Neural progenitor cell (in vitro differentiated cells): ENCODE results near the gene ADAMTSL5. TPM values are rescaled to one million over a fixed set of nuclear protein-coding genes. Genes with fewer than 3 reads are reported as not detected.

Experiments
- DNase-seq: peaks from one replicate; pipeline ENCODE4 v3.0.0-alpha.2; 2016; ENCODE audit warnings: low spot score
- H2AFZ ChIP-seq: fragments of 200-600 bp; sonication (generic); replicated peaks from 2 replicates; pipeline ENCODE4 v1.6.1; 2016; ENCODE audit warnings: antibody characterized with exemption
- H3F3A ChIP-seq: fragments of 200-600 bp; sonication (generic); 2 replicates; pipeline ENCODE4 v1.6.1; 2016; ENCODE audit warnings: antibody characterized with exemption, low read depth
- H3K27ac ChIP-seq: fragments of 200-600 bp; sonication (generic); 2 replicates; pipeline ENCODE4 v1.5.1; 2016; ENCODE audit warnings: mild to moderate bottlenecking
- H3K27me3 ChIP-seq: fragments of 200-600 bp; sonication (generic); 2 replicates; pipeline ENCODE4 v1.6.1; 2016; ENCODE audit warnings: mild to moderate bottlenecking, moderate library complexity
- H3K36me3 ChIP-seq: fragments of 200-600 bp; sonication (generic); 2 replicates; pipeline ENCODE4 v1.5.1; 2016
- H3K4me1 ChIP-seq: fragments of 200-600 bp; sonication (generic); 2 replicates; pipeline ENCODE4 v1.6.1; 2016; ENCODE audit warnings: mixed run types
- H3K4me2 ChIP-seq: fragments of 200-600 bp; sonication (generic); 2 replicates; pipeline ENCODE4 v1.6.1; 2016
- H3K4me3 ChIP-seq: fragments of 200-600 bp; sonication (generic); 2 replicates; pipeline ENCODE4 v1.5.1; 2016
- H3K79me2 ChIP-seq: fragments of 200-600 bp; sonication (generic); 2 replicates; pipeline ENCODE4 v1.6.1; 2016; ENCODE audit warnings: low read depth
- H3K9ac ChIP-seq: fragments of 200-600 bp; sonication (generic); 2 replicates; pipeline ENCODE4 v1.6.1; 2016
- H3K9me3 ChIP-seq: fragments of 200-600 bp; sonication (generic); 2 replicates; pipeline ENCODE4 v1.5.1; 2016; ENCODE audit warnings: low read depth
- H4K20me1 ChIP-seq: fragments of 200-600 bp; sonication (generic); 2 replicates; pipeline ENCODE4 v1.6.1; 2016; ENCODE audit warnings: low read depth
- H3K27ac Mint-ChIP-seq: 3 replicates; pipeline ENCODE4 v1.8.0; 2021; ENCODE audit warnings: mixed read lengths
- H3K27me3 Mint-ChIP-seq: 2 replicates; pipeline ENCODE4 v1.8.0; 2022; ENCODE audit warnings: low read depth, mild to moderate bottlenecking, inconsistent platforms, moderate library complexity, mixed read lengths; ENCODE audit not compliant: insufficient read depth
- H3K36me3 Mint-ChIP-seq: 3 replicates; pipeline ENCODE4 v1.8.0; 2021; ENCODE audit warnings: mixed read lengths
- H3K4me1 Mint-ChIP-seq: 3 replicates; pipeline ENCODE4 v1.8.0; 2021; ENCODE audit warnings: mixed read lengths
- H3K4me3 Mint-ChIP-seq: 3 replicates; pipeline ENCODE4 v1.8.0; 2021; ENCODE audit warnings: mild to moderate bottlenecking, moderate library complexity, mixed read lengths
- H3K9me3 Mint-ChIP-seq: 3 replicates; pipeline ENCODE4 v1.8.0; 2020; ENCODE audit warnings: mixed read lengths
- CTCF ChIP-seq: fragments of 200-600 bp; sonication (generic); IDR thresholded peaks from 2 replicates; pipeline ENCODE4 v1.5.1; 2017; ENCODE audit warnings: antibody characterized with exemption, mild to moderate bottlenecking
- EZH2 ChIP-seq: fragments of 200-600 bp; sonication (generic); IDR thresholded peaks from 2 replicates; pipeline ENCODE4 v1.6.1; 2017; ENCODE audit warnings: antibody characterized with exemption, mild to moderate bottlenecking, moderate library complexity
- EZH2phosphoT487 ChIP-seq: fragments of 200-600 bp; sonication (generic); IDR thresholded peaks from 2 replicates; pipeline ENCODE4 v1.6.1; 2017; ENCODE audit warnings: antibody characterized with exemption
- total RNA-seq: library from RNA; depleted of rRNA; stranded (reverse); fragments of >200 nt; gene quantifications from 2 replicates; pipeline ENCODE4 v1.2.3, GENCODE V29; 2015; ENCODE audit warnings: low replicate concordance

The ADAMTSL5 gene
- total RNA-seq, 1 donor from 2014 or later = 0.13 TPM

DNA sequence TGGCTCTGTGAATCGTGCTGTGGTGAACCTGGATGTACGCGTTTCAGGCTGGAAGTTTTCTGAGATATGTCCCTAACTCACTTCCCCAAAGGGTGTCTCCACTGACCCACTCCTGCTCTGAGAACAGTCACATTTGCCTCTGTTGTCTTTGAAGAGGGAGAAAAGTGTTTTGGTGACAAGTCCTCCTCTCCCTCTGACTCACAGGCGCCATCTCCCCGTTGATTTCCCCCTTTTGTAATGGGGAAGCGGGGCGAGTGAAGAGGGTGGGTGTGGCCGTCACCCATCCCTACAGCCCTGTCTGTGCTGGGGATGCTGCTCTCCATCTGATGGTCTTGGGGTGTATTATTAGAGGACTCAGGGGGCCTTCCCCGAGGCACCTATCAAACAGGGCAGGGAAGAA, 53.3 kb downstream of the ADAMTSL5 start:
- Mint-ChIP-seq H3K27me3 (peaks cover 17% of the 10 kb centered on the region), H3K9me3 (no peaks in the 10 kb centered on the region), H3K4me1 (peaks cover 6% of the 10 kb centered on the region), H3K4me3 (no peak overlapping the region), H3K36me3 (peaks cover 17% of the 10 kb centered on the region), H3K27ac (no peak overlapping the region)
- H4K20me1 ChIP-seq = peaks cover 85% of the 10 kb centered on the region
- no peak for DNase-seq
- H3K4me2 ChIP-seq = no peak overlapping the region
- H2AFZ ChIP-seq = no peak overlapping the region
- H3K27me3 ChIP-seq = peaks cover 72% of the 10 kb centered on the region
- no peaks in the 10 kb centered on the region for H3K4me1 ChIP-seq
- H3K9me3 ChIP-seq = no peaks in the 10 kb centered on the region
- no peaks in the 10 kb centered on the region for H3K79me2 ChIP-seq
- H3F3A ChIP-seq = peaks cover 13% of the 10 kb centered on the region
- no peak overlapping the region for H3K9ac ChIP-seq
- TF ChIP-seq EZH2phosphoT487 (no peak), EZH2 (no peak), CTCF (no peak)
- no peaks in the 10 kb centered on the region for H3K36me3 ChIP-seq
- H3K27ac ChIP-seq = no peak overlapping the region
- H3K4me3 ChIP-seq = no peak overlapping the region

DNA sequence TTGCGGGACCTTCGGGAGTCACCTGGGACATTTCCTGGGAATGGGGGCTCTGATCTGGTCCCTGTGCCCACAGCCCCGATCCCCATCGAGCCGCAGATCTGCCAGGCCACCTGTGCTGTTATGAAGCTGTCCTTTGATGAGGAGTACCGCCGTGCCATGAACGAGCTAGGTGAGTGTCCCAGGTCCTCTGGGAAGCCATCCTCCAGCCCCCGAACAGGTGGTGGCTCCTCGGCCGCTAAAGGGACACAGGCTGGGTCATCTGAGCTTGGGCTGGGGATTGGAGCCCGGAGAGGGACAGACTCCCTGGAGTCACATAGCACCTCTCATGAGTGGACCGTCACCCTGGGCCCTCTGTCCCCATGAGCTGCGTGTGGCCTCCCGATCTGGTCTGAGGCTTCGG, 54.9 kb downstream of the ADAMTSL5 start:
- peaks cover 8% of the 10 kb centered on the region for H3K4me1 ChIP-seq
- Mint-ChIP-seq H3K4me3 (no peak overlapping the region), H3K27me3 (peaks cover 14% of the 10 kb centered on the region), H3K9me3 (no peaks in the 10 kb centered on the region), H3K4me1 (peaks cover 14% of the 10 kb centered on the region), H3K27ac (no peak overlapping the region), H3K36me3 (peaks cover 17% of the 10 kb centered on the region)
- H3K27me3 ChIP-seq = peaks cover 72% of the 10 kb centered on the region
- no peak overlapping the region for H2AFZ ChIP-seq
- TF ChIP-seq EZH2 (no peak), EZH2phosphoT487 (no peak), CTCF (no peak)
- H3K4me2 ChIP-seq = no peak overlapping the region
- H4K20me1 ChIP-seq = peaks cover 83% of the 10 kb centered on the region
- no peaks in the 10 kb centered on the region for H3K36me3 ChIP-seq
- no peak overlapping the region for H3K9ac ChIP-seq
- no peak for DNase-seq
- no peak overlapping the region for H3K27ac ChIP-seq
- no peaks in the 10 kb centered on the region for H3K79me2 ChIP-seq
- no peak overlapping the region for H3K4me3 ChIP-seq
- no peaks in the 10 kb centered on the region for H3K9me3 ChIP-seq
- H3F3A ChIP-seq = peaks cover 22% of the 10 kb centered on the region

- Mint-ChIP-seq H3K9me3 (no peaks in the 10 kb centered on the region), H3K36me3 (peaks cover 17% of the 10 kb centered on the region), H3K27ac (no peak overlapping the region), H3K4me3 (no peak overlapping the region), H3K27me3 (peaks cover 16% of the 10 kb centered on the region), H3K4me1 (peaks cover 21% of the 10 kb centered on the region)
- no peak for TF ChIP-seq EZH2phosphoT487
- TF ChIP-seq EZH2 = no peak
- peak; percentile 24 for TF ChIP-seq CTCF
- Histone ChIP-seq H3F3A (peaks cover 23% of the 10 kb centered on the region), H3K9ac (no peak overlapping the region), H3K4me3 (no peak overlapping the region), H2AFZ (no peak overlapping the region), H3K4me2 (no peak overlapping the region), H3K27ac (no peak overlapping the region), H3K27me3 (peaks cover 76% of the 10 kb centered on the region), H3K4me1 (peaks cover 15% of the 10 kb centered on the region), H3K9me3 (no peaks in the 10 kb centered on the region), H3K79me2 (no peaks in the 10 kb centered on the region), H3K36me3 (no peaks in the 10 kb centered on the region), H4K20me1 (peaks cover 82% of the 10 kb centered on the region)
- peak; percentile 61 for DNase-seq
Observed at GRCh38 chr19:1457031-1457739, 55.6 kb downstream of the ADAMTSL5 start.
